GM19025 (cell line): ENCODE results near the gene SIPA1L3.

Source experiments
- ATAC-seq: cut with Tn5 transposase; IDR thresholded peaks from one replicate; pipeline ENCODE4 v1.9.1; 2021; ENCODE audit warnings: mild to moderate bottlenecking, low read depth, moderate library complexity; ENCODE audit not compliant: unreplicated experiment

The SIPA1L3 gene

DNA sequence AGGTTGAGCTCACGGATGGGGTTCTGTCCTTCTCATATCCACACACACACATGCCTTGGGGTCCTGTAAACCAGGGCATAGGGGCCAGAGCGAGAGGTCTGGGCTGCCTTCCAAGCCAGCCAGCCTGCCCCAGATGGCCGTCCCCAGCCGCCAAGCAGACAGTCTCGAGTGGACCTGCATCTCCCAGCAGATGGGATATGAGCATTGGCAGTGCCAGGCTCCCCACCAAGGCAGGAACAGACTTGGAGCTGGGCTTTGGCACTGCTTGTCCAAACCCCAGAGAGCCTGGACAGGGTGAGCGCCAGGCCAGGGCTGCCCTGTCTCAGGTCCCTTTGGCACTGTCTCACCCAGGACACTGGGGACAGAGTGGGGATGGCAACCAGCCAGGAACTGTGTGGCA, 186.6 kb downstream of the SIPA1L3 start:
- no peak for ATAC-seq

DNA sequence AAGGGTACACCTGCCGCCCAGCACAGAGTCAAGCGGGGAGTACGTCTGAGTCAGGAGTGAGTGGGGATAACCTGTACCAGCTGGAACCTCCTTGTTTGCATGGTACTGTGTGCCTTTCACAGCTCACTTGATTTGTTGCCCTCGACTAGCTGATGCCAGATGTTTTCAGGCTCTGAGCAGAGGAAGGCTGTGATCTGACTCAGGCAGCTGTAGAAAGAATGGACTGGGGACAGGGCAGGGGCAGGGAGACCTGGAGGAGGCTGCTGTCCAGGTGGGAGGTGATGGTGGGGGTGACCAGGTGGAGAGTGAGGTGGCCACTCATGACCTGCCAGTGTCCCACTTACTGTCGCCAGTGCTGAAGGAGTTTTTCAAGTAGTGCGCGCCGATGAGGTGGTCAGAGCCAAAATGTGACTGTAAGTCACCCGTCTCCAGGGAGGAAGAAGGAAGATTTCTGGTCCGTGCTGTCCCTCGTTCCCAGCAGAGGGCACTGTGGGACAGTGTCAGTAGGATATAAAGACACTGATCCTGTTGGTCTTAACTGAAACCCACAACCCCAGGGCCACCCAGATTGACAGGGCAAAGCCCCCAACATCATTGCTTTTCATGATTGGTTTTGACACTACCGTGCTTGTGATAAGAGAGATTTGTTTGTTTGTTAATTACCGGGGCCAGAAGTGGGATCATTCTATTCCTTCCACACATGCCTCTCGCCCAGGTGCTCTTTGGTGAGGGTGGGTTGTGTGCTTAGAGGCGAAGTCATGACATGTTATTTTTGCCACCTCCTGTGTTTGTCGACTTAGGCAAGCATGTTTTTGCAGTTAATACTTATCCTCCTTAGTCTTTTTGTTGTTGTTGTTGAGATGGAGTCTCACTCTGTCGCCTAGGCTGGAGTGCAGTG, 188.7 kb downstream of the SIPA1L3 start:
- no peak for ATAC-seq

DNA sequence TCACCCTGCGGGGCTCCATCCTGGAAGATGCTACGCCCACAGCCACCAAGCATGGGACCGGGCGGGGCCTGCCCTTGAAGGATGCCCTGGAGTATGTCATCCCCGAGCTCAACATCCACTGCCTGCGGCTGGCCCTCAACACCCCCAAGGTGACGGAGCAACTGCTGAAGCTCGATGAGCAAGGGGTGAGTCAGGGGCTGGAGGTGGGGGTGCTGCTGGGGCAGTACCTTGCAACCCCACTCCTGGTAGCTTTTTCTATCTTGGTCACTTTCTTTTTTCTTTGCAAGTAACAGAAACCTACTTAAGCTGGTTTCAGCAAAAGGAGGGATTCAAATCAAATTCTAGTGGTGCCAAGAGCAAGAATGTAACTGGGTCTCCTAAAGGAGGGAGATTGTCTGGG, 193.0 kb downstream of the SIPA1L3 start:
- no peak for ATAC-seq

DNA sequence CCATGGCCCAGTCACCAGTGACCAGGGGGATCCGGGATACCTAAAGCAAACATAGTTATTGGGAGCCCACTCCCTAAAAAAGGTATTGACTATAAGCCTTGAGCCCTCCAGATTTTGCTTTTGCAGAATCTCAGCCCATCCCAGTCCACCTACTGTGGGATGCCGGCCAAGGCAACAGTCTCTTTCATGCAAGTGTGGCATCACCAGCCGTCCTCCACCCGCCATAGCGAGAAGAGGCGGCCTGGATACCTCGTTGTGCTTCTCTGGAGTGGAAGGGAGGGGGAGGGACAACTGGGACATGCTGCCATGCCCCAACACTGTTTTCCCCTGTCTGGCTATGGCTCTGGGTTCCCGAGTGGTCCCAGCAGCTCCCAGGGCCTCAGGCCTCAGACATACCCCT, 193.6 kb downstream of the SIPA1L3 start:
- no peak for ATAC-seq

DNA sequence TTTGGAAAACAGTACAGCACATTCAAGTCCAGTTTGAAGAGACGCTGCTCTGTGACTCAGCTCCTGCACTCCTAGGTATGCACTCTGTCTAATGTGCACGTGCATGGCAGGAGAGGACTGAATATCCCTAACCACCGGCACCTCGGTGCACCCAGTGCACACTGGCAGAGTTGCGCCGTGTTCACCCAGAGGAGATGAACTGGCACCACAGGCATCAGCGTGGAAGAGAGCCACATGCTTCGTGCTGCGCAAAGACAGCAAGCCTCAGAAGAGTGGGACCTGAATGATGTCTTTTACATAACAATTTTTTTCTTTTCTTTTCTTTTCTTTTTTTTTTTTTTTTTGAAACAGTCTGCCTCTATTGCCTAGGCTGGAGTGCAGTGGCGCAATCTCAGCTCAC, 194.7 kb downstream of the SIPA1L3 start:
- no peak for ATAC-seq

DNA sequence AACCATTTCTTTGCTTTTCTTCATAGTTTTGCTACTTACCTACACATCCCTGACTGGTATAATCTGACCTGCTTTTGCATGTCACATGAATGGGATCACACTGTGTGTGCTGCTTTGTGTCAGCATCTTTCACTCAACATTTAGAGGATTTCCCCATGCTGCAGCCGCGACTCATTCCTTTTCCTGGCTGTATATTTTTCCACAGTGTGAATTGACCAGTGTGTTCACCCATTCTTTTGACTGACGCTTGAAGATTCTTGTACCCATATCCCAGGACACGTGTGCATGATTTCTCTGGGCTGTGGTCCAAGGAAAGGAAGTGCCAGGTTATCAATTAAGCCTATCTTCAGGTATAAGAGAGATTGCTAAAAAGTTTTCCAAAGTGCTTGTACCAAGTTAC, 198.6 kb downstream of the SIPA1L3 start:
- no peak for ATAC-seq

DNA sequence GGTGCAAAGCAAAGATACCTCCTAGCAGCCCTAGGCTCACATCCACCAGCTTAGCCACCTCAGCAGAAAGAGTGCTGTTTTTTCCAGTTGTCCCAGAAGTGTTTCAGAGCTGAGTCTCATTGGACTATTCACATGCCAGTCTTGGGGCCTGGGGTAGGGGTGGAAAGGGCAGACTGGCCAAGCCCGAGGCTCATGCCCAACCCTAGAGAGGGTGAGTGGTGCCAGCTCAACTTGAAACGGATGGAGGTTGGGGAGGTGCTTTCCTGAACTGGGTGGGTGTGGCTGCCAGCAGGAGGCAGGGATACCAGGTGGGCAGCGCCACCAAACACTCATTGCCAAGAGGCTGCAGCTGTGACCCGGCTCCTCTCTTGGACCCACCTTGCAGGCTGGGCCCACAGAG, 200.1 kb downstream of the SIPA1L3 start:
- ATAC-seq: no peak

DNA sequence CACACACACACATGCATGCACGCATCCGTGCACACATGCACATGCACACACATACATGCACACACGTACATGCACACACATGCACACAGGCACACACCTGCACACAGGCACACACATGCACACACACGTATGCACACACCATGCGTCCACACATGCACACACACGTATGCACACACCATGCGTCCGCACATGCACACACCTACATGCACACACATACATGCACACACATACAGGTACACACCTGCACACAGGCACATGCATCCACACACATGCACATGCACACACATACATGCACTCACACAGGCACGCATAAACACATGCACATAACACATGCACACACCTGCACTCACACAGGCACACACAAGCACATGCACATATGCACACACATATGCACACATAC, 204.9 kb downstream of the SIPA1L3 start:
- no peak for ATAC-seq

DNA sequence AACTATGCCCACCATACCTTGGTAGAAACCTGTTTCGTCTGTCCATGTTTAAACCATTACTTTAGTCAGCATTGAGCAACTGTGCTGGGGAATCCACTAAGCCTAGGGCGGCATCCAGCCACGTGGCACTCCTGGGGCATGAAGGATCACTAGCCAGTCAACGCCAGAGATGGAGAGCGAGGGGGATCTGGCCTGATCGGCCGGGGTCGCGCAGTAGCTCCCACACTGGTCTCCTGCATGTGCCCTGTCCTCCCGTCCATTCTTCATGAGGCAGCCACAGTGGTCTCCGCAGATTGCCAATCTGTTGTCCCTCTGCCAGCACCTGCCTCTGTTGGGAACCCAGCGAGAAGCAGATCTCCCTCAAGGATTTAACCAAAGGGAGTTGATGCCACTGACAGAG, 207.6 kb downstream of the SIPA1L3 start:
- ATAC-seq: no peak

DNA sequence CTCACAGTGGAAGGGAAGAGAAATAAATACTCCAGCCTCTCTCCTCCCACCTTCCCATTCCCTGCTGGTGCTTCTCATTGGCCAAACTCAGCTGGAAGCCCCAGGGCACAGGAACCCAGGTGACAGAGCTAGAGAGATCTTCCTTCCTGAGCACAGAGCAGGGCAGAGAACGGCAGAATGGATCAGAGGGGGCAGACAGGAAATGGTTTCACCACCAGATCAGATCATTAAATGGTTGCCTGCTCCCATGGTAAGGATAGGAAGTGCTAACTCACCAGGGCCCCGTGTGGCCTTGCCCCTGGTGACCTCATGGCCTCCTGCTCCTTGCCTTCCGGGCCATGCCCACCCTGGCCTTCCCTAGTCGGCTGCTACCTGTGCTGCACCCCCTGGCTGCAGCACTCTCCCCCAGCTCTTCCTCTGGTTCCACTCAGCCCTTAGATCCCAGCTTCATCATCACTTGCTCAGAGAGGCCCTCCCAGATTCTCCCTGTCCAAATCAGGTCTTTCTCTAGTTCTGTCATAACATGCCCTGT, 208.3 kb downstream of the SIPA1L3 start:
- no peak for ATAC-seq

DNA sequence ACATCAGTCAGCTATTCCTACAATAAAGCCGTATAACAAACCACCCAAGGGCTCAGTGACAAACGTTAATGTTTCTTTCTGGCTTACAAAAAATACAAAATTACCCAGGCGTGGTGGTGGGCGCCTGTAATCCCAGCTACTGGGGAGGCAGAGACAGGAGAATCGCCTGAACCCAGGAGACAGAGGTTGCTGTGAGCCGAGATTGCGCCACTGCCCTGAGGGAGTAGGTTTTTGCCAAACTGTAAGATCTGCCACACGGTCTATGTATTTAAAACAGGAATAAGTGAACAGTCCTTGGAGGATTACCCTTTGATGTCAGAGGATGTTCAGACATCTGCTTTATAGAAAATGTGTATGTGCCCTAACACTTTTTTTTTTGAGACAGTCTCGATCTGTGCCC, 211.2 kb downstream of the SIPA1L3 start:
- no peak for ATAC-seq

DNA sequence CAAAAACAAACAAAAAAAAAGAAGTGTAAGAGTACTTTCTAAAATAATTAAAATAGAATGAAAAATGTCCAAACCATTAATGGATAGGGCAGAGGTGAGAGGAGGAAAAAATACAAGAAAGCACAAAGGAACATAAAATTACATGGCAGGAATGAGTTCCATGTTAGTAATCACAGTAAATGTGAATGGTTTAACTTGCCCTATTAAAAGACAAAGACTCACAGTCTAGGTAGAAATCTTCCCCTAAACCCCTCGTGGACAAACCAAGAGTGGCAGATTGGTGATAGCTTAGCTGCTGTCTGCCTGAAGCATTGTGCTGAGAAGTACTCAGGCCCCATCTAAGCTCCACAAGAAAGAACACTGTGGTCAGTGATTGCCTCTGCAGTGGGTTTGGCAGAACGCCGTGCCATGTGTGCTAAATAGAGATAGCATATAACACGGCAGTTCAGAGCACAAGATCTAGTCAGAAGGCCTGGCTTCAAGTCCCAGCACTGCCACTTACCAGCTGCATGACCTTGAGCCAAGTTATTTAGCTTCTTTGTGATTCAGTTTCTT, 213.5 kb downstream of the SIPA1L3 start:
- ATAC-seq: no peak

DNA sequence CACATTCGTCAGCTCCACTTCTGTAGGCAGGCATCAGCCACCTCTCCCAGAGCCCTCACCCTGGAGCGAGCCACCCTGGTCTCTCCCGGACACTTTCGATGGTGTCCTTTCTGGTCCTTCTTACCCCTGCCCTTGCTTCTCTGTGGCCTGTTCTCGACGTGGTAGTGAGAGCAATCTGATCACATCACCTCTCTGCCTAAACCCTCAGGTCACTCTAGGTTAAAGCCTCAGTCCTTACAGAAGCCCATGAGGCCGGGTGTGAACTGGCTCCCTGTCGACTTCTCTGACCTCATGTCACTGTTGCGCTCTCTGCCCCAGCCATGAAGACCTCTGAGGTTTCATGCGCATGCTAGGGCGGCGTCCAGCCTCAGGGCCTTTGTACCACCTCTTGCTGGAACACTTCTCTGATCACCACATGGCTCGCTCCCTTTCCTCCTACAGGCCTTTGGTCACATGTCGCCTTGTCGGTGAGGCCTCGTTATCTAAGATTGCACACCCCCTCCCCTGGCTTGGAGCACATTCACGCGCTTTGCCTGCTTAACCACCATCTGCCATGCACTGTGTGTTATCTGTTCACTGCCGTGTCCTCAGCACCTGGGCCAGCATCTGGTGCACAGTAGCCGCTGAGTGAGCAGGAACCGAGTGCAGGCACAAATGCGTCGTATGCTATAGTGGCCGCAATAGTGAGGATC, 215.5 kb downstream of the SIPA1L3 start:
- no peak for ATAC-seq

DNA sequence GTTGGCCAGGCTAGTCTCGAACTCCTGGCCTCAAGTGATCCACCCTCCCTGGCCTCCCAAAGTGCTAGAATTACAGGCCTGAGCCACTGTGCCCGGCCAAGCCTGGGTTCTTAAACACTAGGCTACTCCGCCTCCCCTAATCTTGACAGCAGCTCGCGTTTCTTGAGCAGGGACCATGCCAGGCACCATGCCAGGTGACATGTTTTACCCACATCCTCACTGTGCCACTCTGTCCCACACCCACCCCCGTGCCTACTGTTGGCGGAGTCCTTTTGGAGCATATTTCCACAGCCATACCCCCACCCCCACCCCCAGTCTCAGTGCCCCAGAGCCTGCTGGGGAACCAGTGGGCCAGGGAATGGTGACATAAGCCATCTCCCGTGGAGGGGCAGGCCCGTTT, 218.2 kb downstream of the SIPA1L3 start:
- no peak for ATAC-seq

DNA sequence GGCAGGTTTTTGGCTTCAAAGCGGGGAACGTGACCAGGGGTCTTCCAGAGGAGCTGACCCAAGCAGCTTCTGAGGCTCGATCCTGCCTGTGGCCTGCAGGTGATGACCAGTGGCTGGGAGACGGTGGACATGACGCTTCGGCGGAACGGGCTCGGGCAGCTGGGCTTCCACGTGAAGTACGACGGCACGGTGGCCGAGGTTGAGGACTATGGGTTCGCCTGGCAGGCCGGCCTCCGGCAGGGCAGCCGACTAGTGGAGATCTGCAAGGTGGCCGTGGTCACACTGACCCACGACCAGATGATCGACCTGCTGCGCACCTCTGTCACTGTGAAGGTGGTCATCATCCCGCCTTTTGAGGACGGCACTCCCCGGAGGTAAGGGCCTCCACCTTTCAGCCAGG, 223.4 kb downstream of the SIPA1L3 start:
- no peak for ATAC-seq

DNA sequence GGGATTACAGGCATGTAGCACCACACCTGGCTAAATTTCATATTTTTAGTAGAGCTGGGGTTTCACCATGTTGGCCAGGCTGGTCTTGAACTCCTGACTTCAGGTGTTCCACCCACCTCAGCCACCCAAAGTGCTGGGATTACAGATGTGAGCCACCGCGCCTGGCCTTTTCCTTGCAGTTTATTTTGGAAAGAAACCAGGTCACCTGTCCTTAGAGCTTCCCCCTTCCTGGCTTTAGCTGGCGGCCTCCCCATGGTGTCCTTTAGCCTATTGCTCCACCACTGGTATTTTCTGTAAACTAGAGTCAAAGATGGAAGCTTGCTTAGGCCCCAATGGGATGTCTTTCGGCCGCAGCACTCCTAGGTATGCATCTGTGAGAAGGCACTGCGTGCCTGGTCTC, 225.8 kb downstream of the SIPA1L3 start:
- no peak for ATAC-seq

DNA sequence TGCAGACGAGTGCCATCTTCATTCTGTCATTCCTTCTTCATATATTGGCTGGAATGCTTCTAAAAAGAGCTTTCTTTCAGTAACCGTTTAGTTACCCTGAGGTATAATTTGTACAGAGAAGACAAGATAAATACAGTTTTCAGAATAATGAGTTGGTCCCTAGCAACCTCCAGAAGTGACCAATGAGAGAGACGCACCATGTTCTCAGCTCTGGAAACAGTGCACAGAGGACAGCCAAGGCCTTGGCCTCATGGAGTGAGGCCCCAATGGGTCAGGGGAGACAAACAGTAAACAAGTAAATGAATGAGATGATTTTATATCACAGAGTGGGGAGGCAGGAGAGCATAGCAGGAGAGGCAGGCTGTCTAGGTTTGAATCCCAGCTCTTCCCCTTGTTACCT, 226.3 kb downstream of the SIPA1L3 start:
- ATAC-seq: no peak

DNA sequence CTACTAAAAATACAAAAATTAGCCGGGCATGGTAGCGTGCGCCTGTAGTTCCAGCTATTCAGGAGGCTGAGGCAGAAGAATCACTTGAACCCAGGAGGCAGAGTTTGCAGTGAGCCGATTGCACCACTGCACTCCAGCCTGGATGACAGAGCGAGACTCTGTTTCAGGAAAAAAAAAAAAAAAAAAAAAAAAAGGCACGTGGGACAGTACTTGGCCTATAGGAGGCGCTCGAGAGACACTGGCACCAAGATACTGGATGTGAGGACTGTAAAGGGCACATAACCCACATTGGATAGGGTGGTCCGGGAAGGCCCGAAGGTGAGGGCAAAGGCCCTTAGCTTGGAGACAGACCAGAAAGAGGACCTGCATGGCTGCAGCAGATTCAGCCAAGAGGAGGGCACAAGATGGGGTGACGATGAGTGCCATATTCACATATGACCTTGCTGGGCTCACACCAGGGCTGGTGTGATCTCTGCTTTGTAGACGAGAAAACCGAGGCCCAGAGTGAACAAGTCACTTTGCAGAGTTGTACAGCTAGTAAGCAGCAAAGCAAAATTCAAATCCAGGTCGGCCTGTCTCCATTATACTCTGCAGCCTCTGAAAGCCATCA, 227.6 kb downstream of the SIPA1L3 start:
- ATAC-seq: no peak

DNA sequence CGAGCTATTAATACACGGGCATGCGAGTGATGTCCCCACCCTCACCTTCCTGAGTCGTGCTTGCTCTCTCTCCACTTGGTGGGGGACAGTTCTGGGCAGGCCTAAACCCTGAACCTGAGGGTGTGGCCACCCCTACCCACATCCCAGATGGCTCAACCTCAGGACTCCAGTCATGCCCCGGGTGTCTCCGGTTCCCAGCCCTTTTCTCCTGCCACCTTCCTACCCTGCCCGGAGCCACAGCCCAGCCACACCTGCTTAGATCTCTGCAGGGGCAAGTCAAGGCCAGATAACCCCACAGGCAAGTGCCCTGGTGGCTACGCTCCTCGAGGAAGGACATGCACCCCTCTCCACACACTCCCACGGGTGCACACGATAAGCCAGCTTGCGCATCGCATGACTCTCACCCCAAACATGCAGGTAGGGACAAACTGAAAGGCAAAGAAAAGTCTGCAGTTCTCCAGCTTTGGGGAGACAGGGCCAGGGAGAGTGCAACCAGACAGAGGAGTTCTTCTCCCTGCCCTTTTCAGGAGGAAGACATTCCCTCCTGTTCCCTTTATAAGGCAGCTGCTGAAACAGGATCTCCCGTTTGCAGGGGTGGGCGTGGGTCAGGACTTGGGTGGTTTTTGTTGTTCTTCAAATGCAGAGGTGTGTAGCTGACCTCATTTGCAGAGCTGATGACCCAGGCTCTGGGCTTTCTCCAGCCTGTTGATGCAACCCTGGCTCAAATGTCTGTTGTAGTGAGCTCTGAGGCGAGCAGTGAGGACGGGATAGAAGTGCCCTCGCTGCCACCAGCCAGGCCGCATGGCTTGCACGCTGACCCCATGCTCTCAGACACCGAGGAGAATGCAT, 228.4 kb downstream of the SIPA1L3 start:
- ATAC-seq: no peak

DNA sequence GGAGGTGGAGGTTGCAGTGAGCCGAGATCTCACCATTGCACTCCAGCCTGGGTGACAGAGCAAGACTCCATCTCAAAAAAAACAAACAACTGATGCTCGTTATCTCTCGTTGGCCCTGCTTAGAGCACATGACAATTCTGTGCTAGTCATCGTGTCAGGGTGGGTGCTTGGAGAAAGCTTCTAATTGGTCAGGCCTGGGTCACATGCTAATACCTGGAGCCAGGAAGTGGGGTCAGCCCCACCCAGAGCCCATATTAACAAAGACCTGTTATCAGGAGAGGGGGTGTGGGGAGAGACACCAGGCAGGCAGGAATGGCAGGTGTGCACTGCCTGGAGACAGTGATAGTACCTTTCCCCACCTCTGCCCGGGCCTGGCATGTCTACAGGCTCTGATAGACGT, 232.1 kb downstream of the SIPA1L3 start:
- ATAC-seq: no peak
